ENCODE data around the gene S100A16. TPM values are rescaled to one million over a fixed set of nuclear protein-coding genes. Genes with fewer than 3 reads are reported as not detected.
A peak's percentile ranks its signal among the peaks of the same experiment; 100 is the strongest.

Gene S100A16
- total RNA-seq, 1 experiment from 2014 or later, result 196 TPM

DNA sequence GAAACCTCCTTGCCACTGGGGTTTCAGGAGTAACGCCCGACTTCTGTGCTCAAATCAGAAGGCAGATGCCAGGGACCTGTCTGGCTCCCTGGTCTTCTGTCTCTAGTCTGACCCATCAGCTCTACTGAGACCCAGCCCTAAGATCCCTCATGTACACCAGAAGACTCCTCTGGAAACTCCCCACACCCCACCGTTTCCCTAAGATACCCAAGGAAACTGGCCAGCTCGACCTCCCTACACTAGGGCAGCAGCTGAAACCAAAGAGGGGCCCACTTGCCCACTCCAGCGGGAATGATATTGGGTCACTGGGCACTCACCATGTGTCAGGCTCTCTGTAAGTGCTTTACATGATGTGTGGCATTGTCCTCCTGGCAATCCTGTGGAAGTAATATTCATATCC, 469 bp upstream of the S100A16 start:
- ChIA-PET RAD21 (ENCODE audit: low non-redundant PET in 1 of 2, low total read pairs in 2 of 2, uncharacterized antibody in 2 of 2, unreplicated experiment in 2 of 2) (interaction anchor here in 1 of 2 experiments (1.4 kb wide), 1 partner anchor 14 kb away, joined by 5 read pairs; the partner anchor contains the start of gene S100A13), CTCF (interaction anchor here (1.3 to 7.7 kb wide), 3 partner anchors 14 to 103 kb away, joined by 4 to 76 read pairs (median 5); partner anchors contain the start of genes CHTOP, S100A1 and S100A13), POLR2A (interaction anchor here (1.0 to 9.1 kb wide), 12 partner anchors 9 to 377 kb away, joined by 3 to 172 read pairs (median 9); partner anchors contain the start of genes CHTOP, CREB3L4, RPS27 and S100A1)
- Histone ChIP-seq H3K79me2 (ENCODE audit: insufficient read depth, low read length) (peaks cover 63% of the 10 kb centered on the region), H3K27me3 (ENCODE audit: insufficient read depth, low read length) (no peaks in the 10 kb centered on the region), H3K27ac (ENCODE audit: low read depth, low read length) (peak overlapping the region; percentile 72), H3K4me2 (ENCODE audit: low read length) (peak overlapping the region; percentile 88), H3K9ac (ENCODE audit: low read length) (peak overlapping the region; percentile 93), H3K9me3 (ENCODE audit: control insufficient read depth in 1 of 2, insufficient read depth in 1 of 2, low read depth in 1 of 2, low read length in 2 of 2) (no peaks in the 10 kb centered on the region), H3K36me3 (ENCODE audit: control insufficient read depth in 1 of 2, insufficient read depth in 2 of 2, low read length in 2 of 2) (no peaks in the 10 kb centered on the region), H4K20me1 (ENCODE audit: insufficient read depth) (no peaks in the 10 kb centered on the region), H3K9me2 (ENCODE audit: insufficient read depth) (no peaks in the 10 kb centered on the region), H3K4me3 (replicated peaks in 1 of 2; ENCODE audit: low read depth in 1 of 2, low read length in 2 of 2) (peak overlapping the region; percentile 88 to 92), H3K4me1 (ENCODE audit: control insufficient read depth in 1 of 2, insufficient read depth in 2 of 2, low read length in 2 of 2) (peaks cover 65 to 92% of the 10 kb centered on the region in 2 experiments), H2AFZ (ENCODE audit: low read depth, low read length, poor library complexity, severe bottlenecking) (no peak overlapping the region)
- ATAC-seq (no peak), DNase-seq (ENCODE audit: low read depth, low spot score) (no peak)
- intact Hi-C loops (cut with micrococcal nuclease), result loop anchor here (5.0 kb wide), 1 partner anchor 81 kb away; no protein-coding TSS in a partner anchor
- BruUV-seq (replicated peaks), result no TSS peak
- TF ChIP-seq SRF (IDR thresholded peaks at IDR 0.05; ENCODE audit: low read depth), result no peak

DNA sequence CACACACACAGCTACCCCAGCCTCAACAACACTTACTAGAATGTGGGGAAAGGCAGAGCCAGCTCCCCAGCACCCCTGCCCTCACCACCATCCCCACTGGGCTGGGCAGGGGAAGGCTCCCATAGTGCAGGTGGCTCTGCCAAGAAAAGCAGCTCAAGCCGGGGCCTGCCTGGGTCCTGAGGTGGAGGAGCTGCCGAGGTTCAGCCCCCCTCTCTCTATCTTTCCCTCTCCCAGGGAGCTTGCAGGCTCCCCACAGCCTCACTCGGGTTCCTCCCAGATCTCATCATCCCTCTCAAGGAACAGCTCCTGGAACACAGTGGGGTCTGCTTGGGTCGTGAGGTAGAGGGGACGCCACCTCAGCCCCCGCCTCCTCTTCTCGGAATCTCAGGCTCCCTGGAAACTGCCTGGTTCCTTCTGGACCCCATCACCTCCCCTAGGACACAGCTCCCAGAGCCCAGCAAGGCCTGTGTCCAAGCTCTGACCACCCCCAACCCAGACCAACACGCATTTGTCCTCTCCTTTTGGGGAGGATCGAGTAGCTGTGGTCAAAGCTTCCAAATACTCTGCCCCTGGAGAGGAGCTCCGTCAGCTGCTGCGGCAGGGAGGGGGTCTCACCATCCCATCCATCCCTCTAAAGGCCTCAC, 704 bp downstream of the S100A16 start:
- H3K79me2 ChIP-seq (ENCODE audit: insufficient read depth, low read length), result peaks cover 74% of the 10 kb centered on the region
- H3K9ac ChIP-seq (ENCODE audit: low read length), result peak overlapping the region; percentile 93
- peak overlapping the region; percentile 88 to 92 for H3K4me3 ChIP-seq (replicated peaks in 1 of 2; ENCODE audit: low read depth in 1 of 2, low read length in 2 of 2)
- ATAC-seq (no peak), DNase-seq (ENCODE audit: low read depth, low spot score) (no peak)
- peaks cover 70 to 94% of the 10 kb centered on the region in 2 experiments for H3K4me1 ChIP-seq (ENCODE audit: control insufficient read depth in 1 of 2, insufficient read depth in 2 of 2, low read length in 2 of 2)
- H3K36me3 ChIP-seq (ENCODE audit: control insufficient read depth in 1 of 2, insufficient read depth in 2 of 2, low read length in 2 of 2), result peaks cover 0 to 5% of the 10 kb centered on the region in 2 experiments; a peak in 3 of 4 replicates
- no peaks in the 10 kb centered on the region for H3K27me3 ChIP-seq (ENCODE audit: insufficient read depth, low read length)
- no peaks in the 10 kb centered on the region for H4K20me1 ChIP-seq (ENCODE audit: insufficient read depth)
- no peaks in the 10 kb centered on the region for H3K9me2 ChIP-seq (ENCODE audit: insufficient read depth)
- ChIA-PET POLR2A (interaction anchor here (1.0 to 9.1 kb wide), 13 partner anchors 8 to 378 kb away, joined by 3 to 172 read pairs (median 8); partner anchors contain the start of genes CHTOP, CREB3L4, RPS27 and S100A1), CTCF (interaction anchor here (0.6 to 7.7 kb wide), 6 partner anchors 15 to 102 kb away, joined by 3 to 76 read pairs (median 4); partner anchors contain the start of genes CHTOP, ILF2, S100A1 and S100A13), RAD21 (ENCODE audit: low non-redundant PET in 1 of 2, low total read pairs in 2 of 2, uncharacterized antibody in 2 of 2, unreplicated experiment in 2 of 2) (interaction anchor here in 1 of 2 experiments (0.6 to 1.4 kb wide), 3 partner anchors 15 to 40 kb away, joined by 3 to 5 read pairs (median 3); partner anchors contain the start of gene S100A13)
- H3K27ac ChIP-seq (ENCODE audit: low read depth, low read length), result peak overlapping the region; percentile 72
- H3K4me2 ChIP-seq (ENCODE audit: low read length), result peak overlapping the region; percentile 88
- BruUV-seq (replicated peaks), result no TSS peak
- no peaks in the 10 kb centered on the region for H3K9me3 ChIP-seq (ENCODE audit: control insufficient read depth in 1 of 2, insufficient read depth in 1 of 2, low read depth in 1 of 2, low read length in 2 of 2)
- intact Hi-C loops (cut with micrococcal nuclease), result loop anchor here (5.0 kb wide), 1 partner anchor 80 kb away; no protein-coding TSS in a partner anchor
- no peak overlapping the region for H2AFZ ChIP-seq (ENCODE audit: low read depth, low read length, poor library complexity, severe bottlenecking)
- TF ChIP-seq POLR2AphosphoS5 (IDR thresholded peaks at IDR 0.05; ENCODE audit: low read depth, low read length) (no peak), EGR1 (IDR thresholded peaks at IDR 0.05; ENCODE audit: low read depth) (no peak), ELF1 (IDR thresholded peaks at IDR 0.05; ENCODE audit: borderline replicate concordance, low read depth) (no peak), FOSL1 (IDR thresholded peaks at IDR 0.05; ENCODE audit: low read depth) (no peak), SIN3A (IDR thresholded peaks at IDR 0.05; ENCODE audit: low read depth) (no peak), YY1 (IDR thresholded peaks at IDR 0.05; ENCODE audit: extremely low read depth, insufficient replicate concordance, low read depth, low read length) (no peak), ZNF274 (IDR thresholded peaks at IDR 0.05; ENCODE audit: low read depth, low read length) (no peak), TCF7L2 (IDR thresholded peaks at IDR 0.05; ENCODE audit: borderline replicate concordance, extremely low read depth, insufficient read depth, insufficient read length) (no peak), SRF (IDR thresholded peaks at IDR 0.05; ENCODE audit: low read depth) (no peak), JUND (IDR thresholded peaks at IDR 0.05) (no peak), ZFX (IDR thresholded peaks at IDR 0.05) (no peak)
- TF ChIP-seq, protein P1, sequence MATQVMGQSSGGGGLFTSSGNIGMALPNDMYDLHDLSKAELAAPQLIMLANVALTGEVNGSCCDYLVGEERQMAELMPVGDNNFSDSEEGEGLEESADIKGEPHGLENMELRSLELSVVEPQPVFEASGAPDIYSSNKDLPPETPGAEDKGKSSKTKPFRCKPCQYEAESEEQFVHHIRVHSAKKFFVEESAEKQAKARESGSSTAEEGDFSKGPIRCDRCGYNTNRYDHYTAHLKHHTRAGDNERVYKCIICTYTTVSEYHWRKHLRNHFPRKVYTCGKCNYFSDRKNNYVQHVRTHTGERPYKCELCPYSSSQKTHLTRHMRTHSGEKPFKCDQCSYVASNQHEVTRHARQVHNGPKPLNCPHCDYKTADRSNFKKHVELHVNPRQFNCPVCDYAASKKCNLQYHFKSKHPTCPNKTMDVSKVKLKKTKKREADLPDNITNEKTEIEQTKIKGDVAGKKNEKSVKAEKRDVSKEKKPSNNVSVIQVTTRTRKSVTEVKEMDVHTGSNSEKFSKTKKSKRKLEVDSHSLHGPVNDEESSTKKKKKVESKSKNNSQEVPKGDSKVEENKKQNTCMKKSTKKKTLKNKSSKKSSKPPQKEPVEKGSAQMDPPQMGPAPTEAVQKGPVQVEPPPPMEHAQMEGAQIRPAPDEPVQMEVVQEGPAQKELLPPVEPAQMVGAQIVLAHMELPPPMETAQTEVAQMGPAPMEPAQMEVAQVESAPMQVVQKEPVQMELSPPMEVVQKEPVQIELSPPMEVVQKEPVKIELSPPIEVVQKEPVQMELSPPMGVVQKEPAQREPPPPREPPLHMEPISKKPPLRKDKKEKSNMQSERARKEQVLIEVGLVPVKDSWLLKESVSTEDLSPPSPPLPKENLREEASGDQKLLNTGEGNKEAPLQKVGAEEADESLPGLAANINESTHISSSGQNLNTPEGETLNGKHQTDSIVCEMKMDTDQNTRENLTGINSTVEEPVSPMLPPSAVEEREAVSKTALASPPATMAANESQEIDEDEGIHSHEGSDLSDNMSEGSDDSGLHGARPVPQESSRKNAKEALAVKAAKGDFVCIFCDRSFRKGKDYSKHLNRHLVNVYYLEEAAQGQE (IDR thresholded peaks at IDR 0.05; ENCODE audit: low read depth), result no peak
- TF ChIP-seq, protein P2, sequence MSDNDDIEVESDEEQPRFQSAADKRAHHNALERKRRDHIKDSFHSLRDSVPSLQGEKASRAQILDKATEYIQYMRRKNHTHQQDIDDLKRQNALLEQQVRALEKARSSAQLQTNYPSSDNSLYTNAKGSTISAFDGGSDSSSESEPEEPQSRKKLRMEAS (IDR thresholded peaks at IDR 0.05), result no peak

Measured in HCT116 (cell line).